Smooth muscle cell (in vitro differentiated cells): ENCODE results near the gene SSC5D. TPM values are rescaled to one million over a fixed set of nuclear protein-coding genes. Genes with fewer than 3 reads are reported as not detected.

ENCODE experiments used
- DNase-seq: peaks from one replicate; lab custom pipeline; 2025; ENCODE audit not compliant: unreplicated experiment; lab: John Stamatoyannopoulos, UW
- H2AFZ ChIP-seq: fragments of 200-600 bp; sonication (generic); 2 replicates; pipeline ENCODE4 v1.6.0; 2016; ENCODE audit warnings: antibody characterized with exemption, low read depth, mild to moderate bottlenecking
- H3F3A ChIP-seq: fragments of 200-600 bp; sonication (generic); 2 replicates; pipeline ENCODE4 v1.6.0; 2017; ENCODE audit warnings: antibody characterized with exemption, low read depth
- H3K27ac ChIP-seq: fragments of 200-600 bp; sonication (generic); 2 replicates; pipeline ENCODE4 v1.5.1; 2016; ENCODE audit warnings: low read depth, mild to moderate bottlenecking
- H3K27me3 ChIP-seq: fragments of 200-600 bp; sonication (generic); 2 replicates; pipeline ENCODE4 v1.6.1; 2016; ENCODE audit warnings: low read depth, mild to moderate bottlenecking
- H3K36me3 ChIP-seq: fragments of 200-600 bp; sonication (generic); 2 replicates; pipeline ENCODE4 v1.5.1; 2016; ENCODE audit warnings: low read depth
- H3K4me1 ChIP-seq: fragments of 200-600 bp; sonication (generic); 2 replicates; pipeline ENCODE4 v1.5.1; 2016; ENCODE audit warnings: low read depth
- H3K4me2 ChIP-seq: fragments of 200-600 bp; sonication (generic); 2 replicates; pipeline ENCODE4 v1.6.0; 2016; ENCODE audit warnings: mild to moderate bottlenecking
- H3K4me3 ChIP-seq: fragments of 200-600 bp; sonication (generic); 2 replicates; pipeline ENCODE4 v1.5.1; 2016; ENCODE audit warnings: mild to moderate bottlenecking
- H3K79me2 ChIP-seq: fragments of 200-600 bp; sonication (generic); 2 replicates; pipeline ENCODE4 v1.6.0; 2016; ENCODE audit warnings: low read depth, mild to moderate bottlenecking
- H3K9ac ChIP-seq: fragments of 200-600 bp; sonication (generic); 2 replicates; pipeline ENCODE4 v1.6.0; 2016; ENCODE audit warnings: low read depth
- H3K9me3 ChIP-seq: fragments of 200-600 bp; sonication (generic); replicated peaks from 2 replicates; pipeline ENCODE4 v1.5.1; 2016; ENCODE audit warnings: low read depth
- H4K20me1 ChIP-seq: fragments of 200-600 bp; sonication (generic); 2 replicates; pipeline ENCODE4 v1.6.0; 2016; ENCODE audit warnings: low read depth
- WGBS: methylation state at CpG from one replicate; pipeline ENCODE4 v1.1.7; 2016; ENCODE audit warnings: low lambda C conversion rate; 5-methylcytosine and 5-hydroxymethylcytosine counted together
- polyA plus RNA-seq: library from polyadenylated mRNA; unstranded; fragments of >200 nt; fragmentation: Nextera tagmentation; extraction: Ambion mirVana; gene quantifications from 2 replicates; pipeline ENCODE4 v1.2.1, GENCODE V29; 2016
- total RNA-seq: library from RNA; depleted of rRNA; stranded (reverse); fragments of >200 nt; gene quantifications from 2 replicates; pipeline ENCODE4 v1.2.3, GENCODE V29; 2014
- TF ChIP-seq, protein P1 (sequence below): fragments of 200-600 bp; sonication (generic); IDR thresholded peaks from 2 replicates; pipeline ENCODE4 v1.5.1; 2017; ENCODE audit warnings: borderline replicate concordance, mild to moderate bottlenecking, antibody characterized with exemption; ENCODE audit not compliant: insufficient read depth, poor library complexity, severe bottlenecking

The SSC5D gene
- total and polyA plus RNA-seq, 2 experiments from 2014 or later = 3.8 to 11.2 TPM

- no peak for DNase-seq
- Histone ChIP-seq H3K79me2 (no peaks in the 10 kb centered on the region), H3K4me3 (no peak overlapping the region), H3F3A (peaks cover 4% of the 10 kb centered on the region), H2AFZ (no peak overlapping the region), H3K9me3 (no peaks in the 10 kb centered on the region), H3K27me3 (no peaks in the 10 kb centered on the region), H3K4me2 (no peak overlapping the region), H3K4me1 (peaks cover 31% of the 10 kb centered on the region), H4K20me1 (no peaks in the 10 kb centered on the region), H3K27ac (no peak overlapping the region), H3K36me3 (no peaks in the 10 kb centered on the region), H3K9ac (no peak overlapping the region)
- WGBS = 96% methylated on average over 9 of the region's 9 CpGs
- TF ChIP-seq, protein P1, sequence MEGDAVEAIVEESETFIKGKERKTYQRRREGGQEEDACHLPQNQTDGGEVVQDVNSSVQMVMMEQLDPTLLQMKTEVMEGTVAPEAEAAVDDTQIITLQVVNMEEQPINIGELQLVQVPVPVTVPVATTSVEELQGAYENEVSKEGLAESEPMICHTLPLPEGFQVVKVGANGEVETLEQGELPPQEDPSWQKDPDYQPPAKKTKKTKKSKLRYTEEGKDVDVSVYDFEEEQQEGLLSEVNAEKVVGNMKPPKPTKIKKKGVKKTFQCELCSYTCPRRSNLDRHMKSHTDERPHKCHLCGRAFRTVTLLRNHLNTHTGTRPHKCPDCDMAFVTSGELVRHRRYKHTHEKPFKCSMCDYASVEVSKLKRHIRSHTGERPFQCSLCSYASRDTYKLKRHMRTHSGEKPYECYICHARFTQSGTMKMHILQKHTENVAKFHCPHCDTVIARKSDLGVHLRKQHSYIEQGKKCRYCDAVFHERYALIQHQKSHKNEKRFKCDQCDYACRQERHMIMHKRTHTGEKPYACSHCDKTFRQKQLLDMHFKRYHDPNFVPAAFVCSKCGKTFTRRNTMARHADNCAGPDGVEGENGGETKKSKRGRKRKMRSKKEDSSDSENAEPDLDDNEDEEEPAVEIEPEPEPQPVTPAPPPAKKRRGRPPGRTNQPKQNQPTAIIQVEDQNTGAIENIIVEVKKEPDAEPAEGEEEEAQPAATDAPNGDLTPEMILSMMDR = no peak
These were observed 66.1 kb downstream of the SSC5D start for GRCh38 chr19:55554302-55554701.

DNA sequence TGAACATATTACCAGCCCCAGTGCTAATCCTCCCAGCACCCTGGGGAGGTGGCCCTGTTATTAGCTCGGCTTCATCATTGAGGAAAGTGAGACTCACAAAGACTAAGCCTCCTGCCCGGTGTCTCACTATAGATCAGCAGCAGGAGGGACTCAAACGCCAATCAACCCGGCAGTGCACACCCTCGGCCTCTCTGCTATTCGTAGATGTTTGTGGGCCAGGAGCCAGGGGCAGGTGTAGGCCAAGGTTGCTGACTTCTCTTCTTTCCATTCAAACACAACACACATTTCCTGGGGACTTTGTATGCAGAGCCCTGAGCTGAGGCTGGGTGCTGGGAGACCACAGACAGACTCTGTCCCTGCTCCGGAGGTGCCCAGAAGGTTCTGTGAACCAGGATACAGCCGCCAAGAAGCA lies 66.5 kb downstream of the SSC5D start:
- Histone ChIP-seq H3K79me2 (no peaks in the 10 kb centered on the region), H3K36me3 (no peaks in the 10 kb centered on the region), H3K4me3 (no peak overlapping the region), H3K27ac (no peak overlapping the region), H3K4me1 (peaks cover 27% of the 10 kb centered on the region), H3K9me3 (no peaks in the 10 kb centered on the region), H3K9ac (no peak overlapping the region), H2AFZ (no peak overlapping the region), H3F3A (peaks cover 4% of the 10 kb centered on the region), H3K27me3 (no peaks in the 10 kb centered on the region), H3K4me2 (no peak overlapping the region), H4K20me1 (no peaks in the 10 kb centered on the region)
- TF ChIP-seq, protein P1 = no peak
- no peak for DNase-seq
- 93% methylated on average over 8 of the region's 8 CpGs for WGBS

DNA sequence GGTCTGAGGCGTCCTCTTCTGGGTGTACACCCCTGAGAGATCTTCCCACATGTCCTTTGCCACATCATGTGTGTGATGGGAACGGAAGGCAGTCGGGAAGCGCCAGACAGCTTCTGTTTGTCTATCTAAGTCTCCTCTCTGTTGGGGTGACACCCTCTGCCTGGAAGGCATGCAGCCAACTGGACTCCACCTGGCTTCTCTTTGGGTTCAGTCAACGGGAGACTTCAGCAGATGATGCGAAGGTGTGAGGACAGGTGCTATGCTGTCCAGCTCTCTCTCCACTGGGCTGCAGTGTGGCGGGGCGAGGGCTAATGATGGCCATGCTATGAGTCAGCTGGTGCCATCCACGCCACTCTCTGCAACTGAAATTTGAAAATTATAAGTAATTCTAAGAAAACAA lies 71.4 kb downstream of the SSC5D start:
- Histone ChIP-seq H3K9me3 (no peaks in the 10 kb centered on the region), H3K4me1 (no peaks in the 10 kb centered on the region), H3K36me3 (no peaks in the 10 kb centered on the region), H3K4me3 (no peak overlapping the region), H3K79me2 (no peaks in the 10 kb centered on the region), H3K27me3 (no peaks in the 10 kb centered on the region), H4K20me1 (no peaks in the 10 kb centered on the region), H3K9ac (no peak overlapping the region), H3F3A (no peaks in the 10 kb centered on the region), H2AFZ (no peak overlapping the region), H3K27ac (no peak overlapping the region), H3K4me2 (no peak overlapping the region)
- DNase-seq = no peak
- TF ChIP-seq, protein P1 = no peak
- 86% methylated on average over 9 of the region's 9 CpGs for WGBS

DNA sequence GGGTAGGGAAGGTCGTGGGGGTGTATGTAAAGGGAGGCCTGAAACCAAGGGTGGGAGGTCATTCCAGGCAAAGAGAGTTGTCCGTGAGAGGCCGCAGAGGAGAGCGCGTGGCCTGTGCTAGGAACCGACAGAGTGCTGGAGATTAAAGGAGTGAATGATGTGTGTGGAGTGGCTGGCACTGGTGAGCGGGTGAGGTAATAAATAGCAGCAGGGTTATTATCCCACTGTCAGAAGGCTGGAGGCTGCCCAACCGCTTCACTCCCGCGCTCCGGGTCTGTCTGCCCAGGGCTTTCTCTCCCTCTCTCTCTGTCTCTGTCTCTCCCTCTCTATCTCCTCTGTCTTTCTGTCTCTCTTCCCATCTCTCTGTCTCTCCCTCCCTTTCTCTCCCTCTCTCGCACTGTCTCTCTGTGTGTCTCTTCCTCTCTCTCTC lies 75.0 kb downstream of the SSC5D start:
- Histone ChIP-seq H4K20me1 (no peaks in the 10 kb centered on the region), H3K4me1 (no peaks in the 10 kb centered on the region), H3K9ac (no peak overlapping the region), H3K4me2 (no peak overlapping the region), H3K4me3 (no peak overlapping the region), H3K27ac (no peak overlapping the region), H3F3A (no peaks in the 10 kb centered on the region), H3K9me3 (no peaks in the 10 kb centered on the region), H3K79me2 (no peaks in the 10 kb centered on the region), H3K36me3 (no peaks in the 10 kb centered on the region), H3K27me3 (no peaks in the 10 kb centered on the region), H2AFZ (no peak overlapping the region)
- DNase-seq = no peak
- TF ChIP-seq, protein P1 = no peak
- WGBS = 63% methylated on average over 11 of the region's 12 CpGs
